PC-3 (cell line): ENCODE measurements around the gene SUSD2. TPM values are rescaled to one million over a fixed set of nuclear protein-coding genes. Genes with fewer than 3 reads are reported as not detected.

Source experiments
- ATAC-seq: fragments of 200-7000 bp; cut with Tn5 transposase; 2 replicates; pipeline ENCODE4 v1.9.1; 2020; ENCODE audit warnings: mild to moderate bottlenecking, moderate library complexity
- BruUV-seq: library from RNA; stranded (reverse); fragments of 400-500 nt; replicated peaks from 2 replicates; lab custom pipeline; 2021; lab: Mats Ljungman, UMichigan
- CTCF ChIA-PET: fragments of 300-600 bp; sonication (Branson Sonifier 250); formaldehyde crosslinking; loops from one replicate; lab custom pipeline; 2022; ENCODE audit warnings: antibody characterized with exemption; lab: Charles Lee
- POLR2A ChIA-PET: fragments of 300-600 bp; sonication (Branson Sonifier 250); formaldehyde crosslinking; loops from one replicate; lab custom pipeline; 2022; ENCODE audit warnings: antibody characterized with exemption; ENCODE audit not compliant: unreplicated experiment; lab: Charles Lee
- DNase-seq: peaks from one replicate; pipeline ENCODE4 v3.0.0-alpha.2; 2015
- H2AFZ ChIP-seq: fragments of 300-600 bp; sonication (generic); 2 replicates; pipeline ENCODE4 v1.6.0; 2016; ENCODE audit warnings: antibody characterized with exemption, low read length
- H3F3A ChIP-seq: fragments of 300-600 bp; sonication (generic); one replicate; pipeline ENCODE4 v1.6.0; 2017; ENCODE audit warnings: antibody characterized with exemption, low read length, control low read depth, mild to moderate bottlenecking; ENCODE audit not compliant: unreplicated experiment
- H3K27ac ChIP-seq: fragments of 300-600 bp; sonication (generic); 2 replicates; pipeline ENCODE4 v1.5.1; 2016; ENCODE audit warnings: mild to moderate bottlenecking, low read length
- H3K27me3 ChIP-seq: fragments of 300-600 bp; sonication (generic); 2 replicates; pipeline ENCODE4 v1.6.1; 2016; ENCODE audit warnings: low read length, mixed read lengths
- H3K36me3 ChIP-seq: fragments of 300-600 bp; sonication (generic); 2 replicates; pipeline ENCODE4 v1.6.1; 2016; ENCODE audit warnings: low read depth, mixed run types, low read length, mixed read lengths
- H3K4me1 ChIP-seq: fragments of 300-600 bp; sonication (generic); 2 replicates; pipeline ENCODE4 v1.5.1; 2016; ENCODE audit warnings: low read length; ENCODE audit not compliant: insufficient read depth
- H3K4me2 ChIP-seq: fragments of 300-600 bp; sonication (generic); 2 replicates; pipeline ENCODE4 v1.6.0; 2016; ENCODE audit warnings: low read length
- H3K4me3 ChIP-seq: fragments of 300-600 bp; sonication (generic); 2 replicates; pipeline ENCODE4 v1.5.1; 2016; ENCODE audit warnings: mild to moderate bottlenecking, low read length, mixed read lengths
- H3K79me2 ChIP-seq: fragments of 300-600 bp; sonication (generic); 2 replicates; pipeline ENCODE4 v1.6.1; 2017; ENCODE audit warnings: low read length, mixed read lengths
- H3K9ac ChIP-seq: fragments of 300-600 bp; sonication (generic); 2 replicates; pipeline ENCODE4 v1.6.0; 2016; ENCODE audit warnings: mild to moderate bottlenecking, low read length
- H3K9me2 ChIP-seq: fragments of 300-600 bp; sonication (generic); replicated peaks from 2 replicates; pipeline ENCODE4 v1.6.1; 2016; ENCODE audit warnings: mixed run types, low read length, mixed read lengths
- H3K9me3 ChIP-seq: fragments of 300-600 bp; sonication (generic); 2 replicates; pipeline ENCODE4 v1.6.1; 2016; ENCODE audit warnings: low read length, mixed read lengths
- H4K20me1 ChIP-seq: fragments of 300-600 bp; sonication (generic); 2 replicates; pipeline ENCODE4 v1.6.1; 2016; ENCODE audit warnings: low read length, mixed read lengths
- CTCF ChIP-seq: fragments of 300-600 bp; sonication (generic); conservative IDR thresholded peaks from 2 replicates; pipeline ENCODE4 v1.5.1; 2017; ENCODE audit warnings: antibody characterized with exemption, low read depth, mild to moderate bottlenecking, low read length
- EZH2 ChIP-seq: fragments of 300-600 bp; sonication (generic); IDR thresholded peaks from one replicate; pipeline ENCODE4 v1.6.1; 2017; ENCODE audit warnings: antibody characterized with exemption, mild to moderate bottlenecking, low read length; ENCODE audit not compliant: unreplicated experiment
- EZH2phosphoT487 ChIP-seq: fragments of 300-600 bp; sonication (generic); IDR thresholded peaks from 2 replicates; pipeline ENCODE4 v1.6.1; 2018; ENCODE audit warnings: mild to moderate bottlenecking, antibody characterized with exemption, low read length, borderline replicate concordance
- intact Hi-C: fragments of 100-400 bp; cut with micrococcal nuclease; formaldehyde crosslinking; loops from 2 replicates; pipeline ENCODE4 v1.9.0; 2023
- total RNA-seq: library from RNA; depleted of rRNA; stranded (reverse); fragments of >200 nt; gene quantifications from 2 replicates; pipeline ENCODE4 v1.2.3, GENCODE V29; 2014

The SUSD2 gene
- total RNA-seq, 1 experiment from 2014 or later, result 1.3 TPM

GRCh38 chr22:24156141-24156912, 25.0 kb upstream of the SUSD2 start:
- CTCF ChIA-PET, result interaction anchor here (0.5 to 1.2 kb wide), 5 partner anchors 19 to 427 kb away, joined by 3 to 8 read pairs (median 5); partner anchors contain the start of gene SUSD2
- H3K27me3 ChIP-seq, result no peaks in the 10 kb centered on the region
- H3K27ac ChIP-seq, result no peak overlapping the region
- no peaks in the 10 kb centered on the region for H3K9me2 ChIP-seq
- DNase-seq (peak; percentile 12), ATAC-seq (peak; percentile 25)
- H3K36me3 ChIP-seq, result no peaks in the 10 kb centered on the region
- no peaks in the 10 kb centered on the region for H3K9me3 ChIP-seq
- H2AFZ ChIP-seq, result peak overlapping the region; percentile 43; the same call in 1 of the 2 replicates
- no peaks in the 10 kb centered on the region for H3K79me2 ChIP-seq
- intact Hi-C loops, result no loop called here
- H3F3A ChIP-seq, result no peaks in the 10 kb centered on the region
- peak overlapping the region; percentile 97 for H3K4me2 ChIP-seq
- TF ChIP-seq EZH2phosphoT487, result no peak
- TF ChIP-seq CTCF, result no peak
- TF ChIP-seq EZH2, result no peak
- peak overlapping the region; percentile 71 for H3K4me3 ChIP-seq
- BruUV-seq, result no TSS peak
- H3K4me1 ChIP-seq, result peaks cover 6% of the 10 kb centered on the region
- POLR2A ChIA-PET, result no interaction called here
- peak overlapping the region; percentile 14; the same call in 1 of the 2 replicates for H3K9ac ChIP-seq
- no peaks in the 10 kb centered on the region for H4K20me1 ChIP-seq

DNA sequence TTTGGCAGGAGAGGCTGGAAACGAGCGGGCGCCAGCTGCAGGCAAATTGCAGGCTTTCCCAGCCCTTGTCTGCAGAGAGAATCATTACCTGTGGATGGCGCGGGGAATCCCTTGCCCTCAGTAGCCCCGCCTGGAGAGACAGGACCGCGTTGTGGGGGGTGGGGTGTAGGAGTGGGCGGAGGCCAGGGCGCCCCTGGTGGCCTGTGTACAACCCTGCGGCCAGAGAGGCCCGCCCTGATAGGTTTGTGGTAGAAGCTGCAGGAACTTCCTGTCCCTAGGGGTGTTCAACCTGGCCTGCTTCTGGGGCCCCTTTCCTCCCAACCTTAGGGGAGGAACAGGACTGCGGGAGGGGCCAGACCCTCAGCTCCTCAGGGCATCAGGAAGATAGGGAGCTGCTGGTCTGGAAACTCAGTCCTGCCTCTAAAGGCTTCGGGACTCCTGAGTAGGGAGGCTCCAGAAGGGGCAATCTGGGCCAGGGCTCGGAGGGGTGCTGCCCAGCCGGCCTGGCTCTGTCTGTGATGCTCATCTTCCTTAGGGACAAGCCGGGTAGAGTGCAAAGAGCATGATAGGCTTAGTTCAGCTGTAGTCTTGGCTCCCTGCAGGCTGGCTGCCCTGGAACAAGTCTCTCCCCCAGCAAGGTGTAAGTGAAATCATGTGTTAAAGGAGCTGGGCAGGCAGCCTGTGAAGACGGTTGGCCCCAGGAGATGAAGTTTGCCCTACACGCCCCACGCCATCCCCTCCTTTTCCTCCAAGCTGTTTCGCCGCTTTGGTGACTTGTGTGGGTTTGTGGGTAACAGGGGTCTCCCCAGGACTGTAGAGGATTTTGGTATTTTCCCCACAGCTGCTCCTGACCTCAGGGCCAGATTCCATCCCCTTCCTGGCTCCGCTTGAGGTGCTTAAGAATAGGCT, 24.1 kb upstream of the SUSD2 start:
- Histone ChIP-seq H3K4me1 (peaks cover 6% of the 10 kb centered on the region), H4K20me1 (no peaks in the 10 kb centered on the region), H3K36me3 (no peaks in the 10 kb centered on the region), H3K4me2 (peak overlapping the region; percentile 97), H3K4me3 (peak overlapping the region; percentile 71), H3K9me3 (no peaks in the 10 kb centered on the region), H3K79me2 (no peaks in the 10 kb centered on the region), H3F3A (no peaks in the 10 kb centered on the region), H3K27ac (no peak overlapping the region), H3K9me2 (no peaks in the 10 kb centered on the region), H3K9ac (no peak overlapping the region), H3K27me3 (no peaks in the 10 kb centered on the region), H2AFZ (peak overlapping the region; percentile 43; the same call in 1 of the 2 replicates)
- intact Hi-C loops, result no loop called here
- CTCF ChIA-PET, result interaction anchor here (0.6 to 1.2 kb wide), 3 partner anchors 22 to 24 kb away, joined by 3 to 8 read pairs (median 5); partner anchors contain the start of gene SUSD2
- ATAC-seq, result peak; percentile 80
- DNase-seq, result peak; percentile 74
- BruUV-seq, result no TSS peak
- no peak for TF ChIP-seq EZH2
- TF ChIP-seq EZH2phosphoT487, result no peak
- TF ChIP-seq CTCF, result peak; percentile 76
- POLR2A ChIA-PET, result no interaction called here
